Body of pancreas (tissue), 4 donors: Measurements from ENCODE around the gene ERG. TPM values are rescaled to one million over a fixed set of nuclear protein-coding genes. Genes with fewer than 3 reads are reported as not detected.

Experiments used
- ATAC-seq: fragments of 150-250 bp; one replicate; pipeline ENCODE4 v1.9.1; 2016
- DNase-seq, 4 donors: peaks; one replicate each; pipeline ENCODE4 v3.0.0-alpha.2; 2019
- H3K27ac ChIP-seq, 4 donors: fragments of 200-600 bp; sonication (generic); 1 replicate in 3 of 4; 2 replicates in 1 of 4; pipeline versions ENCODE4 v1.5.1 to v1.6.1; 2016 to 2019; ENCODE audit warnings: mild to moderate bottlenecking in 1 of 4, mixed read lengths in 1 of 4, moderate library complexity in 1 of 4
- H3K27me3 ChIP-seq, 2 donors: fragments of 200-600 bp; sonication (generic); one replicate each; pipeline ENCODE4 v1.6.0; 2016; ENCODE audit warnings: mild to moderate bottlenecking in 1 of 2
- H3K36me3 ChIP-seq, 2 donors: fragments of 200-600 bp; sonication (generic); replicated peaks in 1 of 2; 2 replicates each; pipeline ENCODE4 v1.5.1; 2016; ENCODE audit warnings: low read depth in 2 of 2; ENCODE audit not compliant: insufficient read depth in 1 of 2
- H3K4me1 ChIP-seq: fragments of 200-600 bp; sonication (generic); one replicate; pipeline ENCODE4 v1.6.0; 2016
- H3K4me3 ChIP-seq, 2 donors: fragments of 200-600 bp; sonication (generic); 1 replicate in 1 of 2; 2 replicates in 1 of 2; pipeline ENCODE4 v1.5.1; 2016 to 2019
- H3K9me3 ChIP-seq, 3 donors: fragments of 200-600 bp; sonication (generic); 1 replicate in 2 of 3; 2 replicates in 1 of 3; pipeline ENCODE4 v1.5.1; 2016
- POLR2A ChIP-seq, 3 donors: fragments of 450-650 bp; IDR thresholded peaks; one replicate each; pipeline ENCODE4 v1.6.1; 2016; ENCODE audit warnings: antibody characterized with exemption in 3 of 3, mild to moderate bottlenecking in 2 of 3
- WGBS, 2 donors: methylation state at CpG; one replicate each; pipeline ENCODE4 v1.1.5; 2017; 5-methylcytosine and 5-hydroxymethylcytosine counted together
- intact Hi-C: fragments of 100-400 bp; cut with DNase I; formaldehyde crosslinking; loops from one replicate; pipeline ENCODE4 v1.15.1; 2023
- total RNA-seq, 2 donors: library from RNA; depleted of rRNA; stranded (reverse); fragments of >200 nt; gene quantifications; one replicate each; pipeline ENCODE4 v1.1.0, GENCODE V29; 2016
- TF ChIP-seq, protein P1 (sequence below), 7 experiments: fragments of 450-650 bp in 4 of 7; fragments of 200-600 bp in 3 of 7; sonication (generic) in 3 of 7; IDR thresholded peaks; one replicate each; pipeline ENCODE4 v1.5.1; 2016 to 2019; ENCODE audit warnings: antibody characterized with exemption in 7 of 7

Gene ERG
- total RNA-seq, 2 donors from 2014 or later, result 4.2 to 7.3 TPM

DNA sequence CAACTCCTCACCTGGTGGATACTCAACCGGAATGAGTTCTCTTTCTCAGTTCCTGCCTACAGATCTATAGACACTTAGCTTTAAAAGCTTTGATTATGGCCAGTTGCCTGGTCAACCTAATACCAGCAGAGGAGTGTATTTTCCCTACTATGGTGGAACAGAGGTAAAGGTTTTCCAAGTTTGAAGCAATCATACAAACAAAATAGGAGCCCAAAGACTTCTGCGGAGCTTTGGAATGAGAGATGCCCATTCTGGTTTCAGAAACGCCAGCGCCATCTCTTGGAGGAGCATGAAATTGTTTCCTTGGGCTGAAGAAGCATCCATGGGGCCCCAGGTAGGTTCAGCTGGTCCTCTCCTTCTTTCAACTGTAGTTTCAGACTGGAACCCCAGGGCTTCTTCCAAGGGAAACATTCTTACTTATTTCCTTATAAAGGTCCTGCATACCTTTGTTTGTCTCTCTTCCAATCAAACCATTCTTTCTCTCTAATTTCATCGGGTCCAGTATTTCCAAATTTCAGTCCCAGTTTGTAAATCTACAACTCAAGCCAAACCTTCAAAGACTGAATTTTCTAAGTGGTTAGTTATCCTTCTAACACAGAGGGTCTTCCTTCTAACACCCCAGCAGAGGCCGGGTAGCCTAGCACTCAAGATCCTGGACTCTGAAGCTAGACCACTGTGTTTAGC is 145.6 kb downstream of the ERG start:
- Histone ChIP-seq H3K36me3 (no peaks in the 10 kb centered on the region), H3K9me3 (no peaks in the 10 kb centered on the region), H3K4me1 (no peaks in the 10 kb centered on the region), H3K27ac (peak overlapping the region in 1 of 4 donors; percentile 19), H3K27me3 (no peaks in the 10 kb centered on the region), H3K4me3 (no peak overlapping the region)
- no peak for TF ChIP-seq POLR2A (IDR thresholded peaks at IDR 0.05)
- TF ChIP-seq, protein P1, sequence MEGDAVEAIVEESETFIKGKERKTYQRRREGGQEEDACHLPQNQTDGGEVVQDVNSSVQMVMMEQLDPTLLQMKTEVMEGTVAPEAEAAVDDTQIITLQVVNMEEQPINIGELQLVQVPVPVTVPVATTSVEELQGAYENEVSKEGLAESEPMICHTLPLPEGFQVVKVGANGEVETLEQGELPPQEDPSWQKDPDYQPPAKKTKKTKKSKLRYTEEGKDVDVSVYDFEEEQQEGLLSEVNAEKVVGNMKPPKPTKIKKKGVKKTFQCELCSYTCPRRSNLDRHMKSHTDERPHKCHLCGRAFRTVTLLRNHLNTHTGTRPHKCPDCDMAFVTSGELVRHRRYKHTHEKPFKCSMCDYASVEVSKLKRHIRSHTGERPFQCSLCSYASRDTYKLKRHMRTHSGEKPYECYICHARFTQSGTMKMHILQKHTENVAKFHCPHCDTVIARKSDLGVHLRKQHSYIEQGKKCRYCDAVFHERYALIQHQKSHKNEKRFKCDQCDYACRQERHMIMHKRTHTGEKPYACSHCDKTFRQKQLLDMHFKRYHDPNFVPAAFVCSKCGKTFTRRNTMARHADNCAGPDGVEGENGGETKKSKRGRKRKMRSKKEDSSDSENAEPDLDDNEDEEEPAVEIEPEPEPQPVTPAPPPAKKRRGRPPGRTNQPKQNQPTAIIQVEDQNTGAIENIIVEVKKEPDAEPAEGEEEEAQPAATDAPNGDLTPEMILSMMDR (IDR thresholded peaks at IDR 0.05), result peak; percentile 61 to 76 (median 68)
- 30 to 33% methylated on average over 6 of the region's 6 CpGs for WGBS, 2 donors
- peak; percentile 72 for ATAC-seq
- DNase-seq, result peak; percentile 61 to 72 (median 66)
- intact Hi-C loops, result loop anchor here (5.0 kb wide), 1 partner anchor 130 kb away; no protein-coding TSS in a partner anchor

DNA sequence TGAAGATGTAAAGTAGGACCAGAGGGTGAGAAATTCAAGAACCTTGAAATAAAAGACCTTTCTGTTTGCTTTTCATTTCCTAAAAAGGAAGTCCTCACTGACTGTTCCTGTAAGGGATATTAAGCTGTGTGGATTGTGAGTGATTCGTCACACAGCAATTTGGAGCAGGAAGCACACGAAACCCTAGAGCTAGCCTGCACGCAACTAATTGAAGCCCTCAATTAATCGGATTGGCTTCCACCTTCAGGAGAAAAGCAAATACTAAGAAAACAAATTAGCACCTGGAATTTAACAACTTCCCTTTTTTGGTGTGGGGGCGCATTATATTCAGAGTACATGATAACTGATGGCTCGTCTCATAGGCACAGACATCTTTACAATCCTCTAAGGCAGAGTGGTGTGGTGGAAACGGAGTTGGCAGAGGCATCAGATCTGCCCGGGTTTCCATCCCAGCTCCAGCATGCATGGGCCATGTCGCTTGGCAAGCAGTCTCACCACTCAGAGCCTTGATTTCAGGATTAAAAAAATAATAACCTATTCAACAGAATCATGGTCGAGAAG is 146.2 kb downstream of the ERG start:
- intact Hi-C loops, result loop anchor here (5.0 kb wide), 1 partner anchor 130 kb away; no protein-coding TSS in a partner anchor
- Histone ChIP-seq H3K4me3 (no peak overlapping the region), H3K36me3 (no peaks in the 10 kb centered on the region), H3K4me1 (no peaks in the 10 kb centered on the region), H3K27me3 (no peaks in the 10 kb centered on the region), H3K9me3 (no peaks in the 10 kb centered on the region), H3K27ac (peak overlapping the region in 1 of 4 donors; percentile 19)
- DNase-seq (no peak), ATAC-seq (no peak)
- TF ChIP-seq, protein P1 (IDR thresholded peaks at IDR 0.05), result no peak
- TF ChIP-seq POLR2A (IDR thresholded peaks at IDR 0.05), result no peak
- WGBS, 2 donors, result 16 to 24% methylated on average over 10 of the region's 10 CpGs

DNA sequence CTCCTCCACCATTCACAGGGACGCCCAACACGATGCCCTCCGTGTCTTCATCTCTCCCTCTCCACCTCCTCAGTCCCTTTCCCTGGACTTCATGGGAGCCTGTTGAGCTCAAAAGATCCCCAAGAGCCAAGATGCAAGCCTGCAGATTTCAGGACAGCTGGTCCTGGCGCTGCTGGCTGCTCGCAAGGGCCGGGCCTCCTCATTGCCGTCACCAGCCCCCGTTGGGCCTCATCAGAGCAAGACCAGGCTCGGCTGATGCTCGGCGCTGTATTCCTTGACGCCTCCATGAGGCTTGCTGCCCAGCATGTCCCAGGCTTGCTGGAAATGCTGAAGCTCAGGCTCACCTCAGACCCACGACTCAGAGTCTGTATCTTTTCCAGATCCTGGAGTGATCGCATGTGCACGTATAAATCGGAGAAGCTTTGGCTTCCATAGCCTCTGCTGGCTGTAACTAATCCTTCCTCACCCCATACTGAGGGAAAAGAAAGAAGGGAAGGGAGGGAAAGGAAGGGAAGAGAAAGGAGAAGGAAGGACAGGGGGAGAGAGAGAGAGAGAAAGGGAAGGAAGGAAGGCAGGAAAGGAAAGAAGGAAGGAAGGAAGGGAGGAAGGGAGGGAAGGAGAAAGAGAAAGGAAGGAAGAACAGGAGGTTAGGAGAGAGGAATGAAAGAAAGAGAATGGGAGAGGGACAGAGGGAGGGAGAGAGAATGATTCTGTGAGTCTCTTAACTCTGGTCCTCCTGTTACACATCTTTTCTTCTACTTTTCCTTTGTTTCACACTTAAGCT is 146.9 kb downstream of the ERG start:
- H3K4me3 ChIP-seq, result no peak overlapping the region
- no peaks in the 10 kb centered on the region for H3K9me3 ChIP-seq
- H3K27ac ChIP-seq, result no peak overlapping the region
- H3K4me1 ChIP-seq, result no peaks in the 10 kb centered on the region
- 54 to 55% methylated on average over 9 to 16 of the region's 16 CpGs for WGBS, 2 donors
- intact Hi-C loops, result loop anchor here (5.0 kb wide), 1 partner anchor 129 kb away; no protein-coding TSS in a partner anchor
- TF ChIP-seq POLR2A (IDR thresholded peaks at IDR 0.05), result no peak
- TF ChIP-seq, protein P1 (IDR thresholded peaks at IDR 0.05), result peak in 1 of 7 experiments; percentile 5
- H3K36me3 ChIP-seq, result no peaks in the 10 kb centered on the region
- no peaks in the 10 kb centered on the region for H3K27me3 ChIP-seq
- ATAC-seq, result no peak
- no peak for DNase-seq

DNA sequence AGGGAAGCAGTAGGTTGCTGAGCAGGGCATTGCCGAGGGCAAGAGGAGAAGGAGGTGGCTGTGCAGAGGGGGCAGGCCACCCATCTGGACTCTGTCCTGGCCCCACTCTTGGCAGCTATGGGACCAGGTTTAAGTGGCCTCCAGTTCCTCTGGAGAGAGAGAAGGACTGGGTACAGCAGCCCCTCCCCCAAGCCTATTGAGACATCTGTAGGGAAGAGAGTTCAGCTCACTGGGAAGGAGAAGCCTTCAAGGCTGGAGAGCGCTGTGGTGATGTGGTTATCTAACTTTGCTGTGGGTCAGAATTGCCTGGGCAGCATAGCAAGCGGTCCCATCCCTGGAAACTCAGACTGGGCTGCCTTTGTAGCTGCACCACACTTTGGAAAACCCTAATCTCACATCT is 147.6 kb downstream of the ERG start:
- no peaks in the 10 kb centered on the region for H3K4me1 ChIP-seq
- no peaks in the 10 kb centered on the region for H3K9me3 ChIP-seq
- intact Hi-C loops, result loop anchor here (5.0 kb wide), 1 partner anchor 128 kb away; no protein-coding TSS in a partner anchor
- no peak for ATAC-seq
- peak in 1 of 4 donors; percentile 26 for DNase-seq
- TF ChIP-seq POLR2A (IDR thresholded peaks at IDR 0.05), result no peak
- TF ChIP-seq, protein P1 (IDR thresholded peaks at IDR 0.05), result no peak
- H3K36me3 ChIP-seq, result no peaks in the 10 kb centered on the region
- H3K4me3 ChIP-seq, result no peak overlapping the region
- H3K27ac ChIP-seq, result no peak overlapping the region
- 63 to 74% methylated on average over 3 of the region's 3 CpGs for WGBS, 2 donors
- H3K27me3 ChIP-seq, result no peaks in the 10 kb centered on the region
